GM18520 (cell line): ENCODE measurements around the gene ATG7.
"Not testable (repeated sequence)": the region's sequence is repeated elsewhere in the genome, so short reads cannot be mapped to it uniquely, and the experiment has no call there.

Experiments used
- ATAC-seq: cut with Tn5 transposase; IDR thresholded peaks from one replicate; pipeline ENCODE4 v1.9.1; 2021; ENCODE audit not compliant: unreplicated experiment

The ATG7 gene

GRCh38 chr3:11250902-11251806 is 21.0 kb upstream of the ATG7 start:
- ATAC-seq, result no peak

- ATAC-seq, result no peak
Observed at GRCh38 chr3:11251807-11252176, 20.4 kb upstream of the ATG7 start.

- ATAC-seq, result no peak
Observed at GRCh38 chr3:11254876-11255275, 17.3 kb upstream of the ATG7 start.

GRCh38 chr3:11255537-11255936 is 16.7 kb upstream of the ATG7 start:
- not testable (repeated sequence) for ATAC-seq

GRCh38 chr3:11258958-11259357 is 13.2 kb upstream of the ATG7 start:
- ATAC-seq, result no peak

GRCh38 chr3:11260460-11260859 is 11.7 kb upstream of the ATG7 start:
- ATAC-seq, result no peak

GRCh38 chr3:11269007-11269406 is 3.2 kb upstream of the ATG7 start:
- ATAC-seq, result no peak

- no peak for ATAC-seq
Observed at GRCh38 chr3:11272906-11273574, 843 bp downstream of the ATG7 start.

GRCh38 chr3:11273891-11274291 is 1.7 kb downstream of the ATG7 start:
- ATAC-seq, result no peak

- no peak for ATAC-seq
Observed at GRCh38 chr3:11274566-11275142, 2.5 kb downstream of the ATG7 start.

GRCh38 chr3:11275926-11276325 is 3.7 kb downstream of the ATG7 start:
- ATAC-seq, result no peak

- ATAC-seq, result no peak
Observed at GRCh38 chr3:11276901-11277300, 4.7 kb downstream of the ATG7 start.

GRCh38 chr3:11282250-11283138 is 10.3 kb downstream of the ATG7 start:
- ATAC-seq, result no peak

GRCh38 chr3:11283139-11283475 is 10.9 kb downstream of the ATG7 start:
- no peak for ATAC-seq

- no peak for ATAC-seq
Observed at GRCh38 chr3:11284011-11284410, 11.8 kb downstream of the ATG7 start.

- no peak for ATAC-seq
Observed at GRCh38 chr3:11285471-11285870, 13.3 kb downstream of the ATG7 start.

GRCh38 chr3:11287404-11287803 is 15.2 kb downstream of the ATG7 start:
- no peak for ATAC-seq

- no peak for ATAC-seq
Observed at GRCh38 chr3:11288021-11288491, 15.9 kb downstream of the ATG7 start.

- ATAC-seq, result peak; percentile 55
Observed at GRCh38 chr3:11288786-11289637, 16.8 kb downstream of the ATG7 start.

GRCh38 chr3:11289864-11290263 is 17.7 kb downstream of the ATG7 start:
- no peak for ATAC-seq
